Cardiac fibroblast (primary cell): ENCODE results near the gene FRMPD1.

Experiments
- DNase-seq, 2 donors: peaks; one replicate each; pipeline versions ENCODE4 v3.0.0 to v3.0.0-alpha.2; 2010; ENCODE audit warnings: low read depth in 2 of 2
- H3K4me3 ChIP-seq, 2 donors: replicated peaks in 1 of 2; 1 replicate in 1 of 2; 2 replicates in 1 of 2; pipeline ENCODE4 v1.5.1; 2011; ENCODE audit warnings: low read depth in 2 of 2, low read length in 2 of 2, mild to moderate bottlenecking in 2 of 2, moderate library complexity in 1 of 2
- CTCF ChIP-seq: IDR thresholded peaks from one replicate; pipeline ENCODE4 v1.5.1; 2011; ENCODE audit warnings: low read depth, mild to moderate bottlenecking, low read length, inconsistent platforms

FRMPD1 gene

GRCh38 chr9:37641331-37641730, 9.4 kb upstream of the FRMPD1 start:
- no peak overlapping the region for H3K4me3 ChIP-seq
- no peak for TF ChIP-seq CTCF

GRCh38 chr9:37643214-37643613, 7.5 kb upstream of the FRMPD1 start:
- H3K4me3 ChIP-seq: no peak overlapping the region
- no peak for TF ChIP-seq CTCF
- no peak for DNase-seq

More at GRCh38 chr9:37641331-37641730, 9.4 kb upstream of the FRMPD1 start:
- DNase-seq: no peak

- no peak for TF ChIP-seq CTCF
- no peak overlapping the region for H3K4me3 ChIP-seq
- no peak for DNase-seq
Observed at GRCh38 chr9:37645903-37646506, 4.7 kb upstream of the FRMPD1 start.

DNA sequence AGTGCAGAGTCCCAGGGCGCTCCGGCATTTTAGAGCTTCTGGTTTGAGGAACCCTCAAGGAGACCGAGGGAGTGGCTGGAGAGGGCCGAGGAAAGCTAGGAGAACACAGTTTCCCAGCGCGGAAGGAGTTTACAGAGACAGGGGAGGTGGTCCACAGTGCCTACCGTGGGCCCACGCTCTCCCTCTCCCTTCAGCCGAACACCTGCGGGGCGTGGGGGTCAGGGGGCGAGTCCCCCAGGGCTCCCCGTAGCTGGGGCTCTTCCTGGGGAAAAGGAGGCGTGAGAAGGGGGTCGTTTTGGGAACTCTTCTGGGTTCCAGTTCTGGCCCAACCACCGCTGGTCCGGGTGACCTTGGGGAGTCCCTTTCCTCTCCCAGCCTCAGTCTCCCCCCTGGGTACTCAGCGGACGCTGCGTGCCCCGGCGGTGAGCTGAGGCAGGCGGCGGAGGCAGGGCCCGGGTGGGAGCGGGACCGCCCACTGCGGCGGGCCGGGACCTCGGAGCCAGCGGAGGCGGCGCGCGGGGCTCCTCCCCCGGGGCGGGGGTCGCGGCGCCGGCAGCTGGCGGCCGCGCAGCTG, 368 bp upstream of the FRMPD1 start:
- no peak for DNase-seq
- TF ChIP-seq CTCF: no peak
- no peak overlapping the region for H3K4me3 ChIP-seq

DNA sequence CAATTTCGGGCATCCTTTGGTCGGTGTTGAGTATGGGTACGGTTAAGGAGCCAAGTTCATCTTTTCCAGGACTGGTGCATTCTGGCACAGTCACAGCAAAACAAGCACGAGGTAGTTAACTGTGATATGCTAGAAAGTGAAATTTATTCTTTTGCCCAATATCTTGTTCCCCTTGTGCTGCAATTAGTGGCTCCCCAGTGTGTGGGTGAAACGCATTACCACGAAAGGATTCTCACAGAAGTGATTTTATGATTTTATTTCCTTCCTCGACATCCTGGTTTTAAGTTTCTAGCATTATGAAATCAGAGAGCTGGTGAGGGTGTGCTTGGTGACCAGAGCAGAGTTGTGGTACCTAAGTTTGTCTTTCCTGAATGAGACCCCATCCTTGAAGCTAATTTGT, 1.5 kb downstream of the FRMPD1 start:
- TF ChIP-seq CTCF: no peak
- no peak overlapping the region for H3K4me3 ChIP-seq
- DNase-seq: no peak

DNA sequence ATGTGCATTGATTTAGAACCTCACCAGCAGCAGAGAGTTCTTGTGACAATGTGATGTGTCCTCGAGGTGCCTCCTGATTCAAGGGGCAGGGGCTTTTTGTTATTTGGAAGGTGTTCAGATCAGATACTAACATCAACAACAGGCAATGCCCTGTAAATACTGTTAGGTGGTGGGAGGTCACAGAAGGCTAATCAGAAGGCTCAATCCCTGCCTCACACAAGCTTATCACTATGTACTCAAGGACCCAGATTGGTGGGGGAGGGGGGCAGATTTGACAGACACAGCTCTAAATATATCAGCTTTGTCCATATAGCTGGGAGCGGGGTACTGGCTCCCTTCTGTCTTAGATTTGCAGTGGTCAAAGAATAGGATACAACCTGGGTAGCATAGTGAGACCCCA, 2.6 kb downstream of the FRMPD1 start:
- H3K4me3 ChIP-seq: no peak overlapping the region
- no peak for DNase-seq
- no peak for TF ChIP-seq CTCF

GRCh38 chr9:37656936-37657335, 6.2 kb downstream of the FRMPD1 start:
- DNase-seq: no peak

More at GRCh38 chr9:37656936-37657335, 6.2 kb downstream of the FRMPD1 start:
- no peak overlapping the region for H3K4me3 ChIP-seq
- no peak for TF ChIP-seq CTCF
